GM04504 (cell line): ENCODE measurements around the gene ARHGAP29.

Experiments used
- DNase-seq: peaks from one replicate; pipeline ENCODE4 v3.0.0-alpha.2; 2012; ENCODE audit warnings: low read depth

ARHGAP29 gene, protein sequence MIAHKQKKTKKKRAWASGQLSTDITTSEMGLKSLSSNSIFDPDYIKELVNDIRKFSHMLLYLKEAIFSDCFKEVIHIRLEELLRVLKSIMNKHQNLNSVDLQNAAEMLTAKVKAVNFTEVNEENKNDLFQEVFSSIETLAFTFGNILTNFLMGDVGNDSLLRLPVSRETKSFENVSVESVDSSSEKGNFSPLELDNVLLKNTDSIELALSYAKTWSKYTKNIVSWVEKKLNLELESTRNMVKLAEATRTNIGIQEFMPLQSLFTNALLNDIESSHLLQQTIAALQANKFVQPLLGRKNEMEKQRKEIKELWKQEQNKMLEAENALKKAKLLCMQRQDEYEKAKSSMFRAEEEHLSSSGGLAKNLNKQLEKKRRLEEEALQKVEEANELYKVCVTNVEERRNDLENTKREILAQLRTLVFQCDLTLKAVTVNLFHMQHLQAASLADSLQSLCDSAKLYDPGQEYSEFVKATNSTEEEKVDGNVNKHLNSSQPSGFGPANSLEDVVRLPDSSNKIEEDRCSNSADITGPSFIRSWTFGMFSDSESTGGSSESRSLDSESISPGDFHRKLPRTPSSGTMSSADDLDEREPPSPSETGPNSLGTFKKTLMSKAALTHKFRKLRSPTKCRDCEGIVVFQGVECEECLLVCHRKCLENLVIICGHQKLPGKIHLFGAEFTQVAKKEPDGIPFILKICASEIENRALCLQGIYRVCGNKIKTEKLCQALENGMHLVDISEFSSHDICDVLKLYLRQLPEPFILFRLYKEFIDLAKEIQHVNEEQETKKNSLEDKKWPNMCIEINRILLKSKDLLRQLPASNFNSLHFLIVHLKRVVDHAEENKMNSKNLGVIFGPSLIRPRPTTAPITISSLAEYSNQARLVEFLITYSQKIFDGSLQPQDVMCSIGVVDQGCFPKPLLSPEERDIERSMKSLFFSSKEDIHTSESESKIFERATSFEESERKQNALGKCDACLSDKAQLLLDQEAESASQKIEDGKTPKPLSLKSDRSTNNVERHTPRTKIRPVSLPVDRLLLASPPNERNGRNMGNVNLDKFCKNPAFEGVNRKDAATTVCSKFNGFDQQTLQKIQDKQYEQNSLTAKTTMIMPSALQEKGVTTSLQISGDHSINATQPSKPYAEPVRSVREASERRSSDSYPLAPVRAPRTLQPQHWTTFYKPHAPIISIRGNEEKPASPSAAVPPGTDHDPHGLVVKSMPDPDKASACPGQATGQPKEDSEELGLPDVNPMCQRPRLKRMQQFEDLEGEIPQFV

DNA sequence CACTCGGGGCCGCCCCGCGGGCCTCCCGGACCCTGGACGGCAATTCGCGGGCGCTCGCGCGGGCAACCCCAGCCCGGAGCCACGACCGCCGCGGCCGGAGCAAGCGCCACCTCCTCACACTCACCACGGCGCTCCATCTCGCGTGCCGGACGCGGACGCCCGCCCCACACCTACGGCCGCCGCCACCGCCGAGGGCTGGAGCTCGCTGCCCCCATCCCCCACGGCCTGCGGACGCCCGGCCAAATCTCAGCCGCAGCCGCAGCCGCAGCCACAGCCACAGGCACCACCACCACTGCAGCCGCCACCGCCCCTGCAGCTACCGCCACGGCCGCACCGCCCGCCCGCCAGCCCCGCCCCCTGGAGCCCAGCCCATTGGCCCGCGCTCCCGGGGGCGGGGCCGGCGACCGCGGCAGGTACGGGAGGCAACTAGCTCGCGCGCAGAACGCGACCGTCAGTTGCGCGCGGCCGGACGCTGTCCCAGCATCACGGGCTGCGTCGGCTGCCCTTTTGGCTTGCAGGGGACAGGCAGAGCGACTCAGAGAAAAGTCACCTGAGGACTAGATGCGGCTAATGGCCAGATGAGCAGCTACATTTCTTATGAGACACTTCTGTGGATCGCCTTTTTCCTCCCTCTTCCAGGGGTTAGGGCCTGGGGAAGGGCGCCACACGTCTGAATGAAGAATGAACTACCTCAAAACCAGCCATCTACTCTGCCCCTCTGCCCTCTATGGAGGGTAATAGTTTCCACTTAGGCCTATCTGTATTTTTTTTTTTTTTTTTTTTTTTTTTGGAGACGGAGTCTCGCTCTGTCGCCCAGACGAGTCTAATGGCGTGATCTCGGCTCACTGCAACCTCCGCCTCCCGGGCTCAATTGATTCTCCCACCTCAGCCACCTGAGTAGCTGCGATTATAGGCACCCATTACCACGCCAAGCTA is at the start of gene ARHGAP29:
Gene ARHGAP29 (minus strand): TSS at position 294 of the 936 bp plus-strand sequence. CDS start 5,973 bp downstream, outside the sequence.
- peak; percentile 59 for DNase-seq

DNA sequence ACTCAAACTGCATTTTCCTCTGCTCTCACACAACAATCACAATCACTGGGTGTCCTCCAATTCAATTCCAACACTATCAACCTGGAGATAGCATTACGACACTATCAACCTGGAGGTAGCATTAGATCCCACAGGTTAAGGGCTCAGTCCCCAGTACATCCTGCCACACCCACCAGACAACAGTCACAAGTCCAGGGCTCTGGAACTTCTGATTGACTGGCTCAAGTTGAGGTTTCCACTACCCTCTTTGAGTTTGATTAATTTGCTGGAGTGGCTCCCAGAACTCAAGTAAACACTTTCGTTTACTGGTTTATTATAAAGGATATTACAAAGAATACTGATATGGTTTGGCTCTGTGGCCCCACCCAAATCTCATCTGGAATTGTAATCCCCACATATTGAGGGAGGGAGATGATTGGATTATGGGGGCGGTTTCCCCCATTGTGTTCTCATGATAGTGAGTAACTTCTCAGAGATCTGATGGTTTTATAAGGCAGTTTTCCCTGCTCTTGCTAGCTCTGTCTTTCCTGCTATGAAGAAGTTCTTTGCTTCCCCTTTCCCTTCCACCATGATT is 49.6 kb upstream of the ARHGAP29 start:
- DNase-seq = no peak

DNA sequence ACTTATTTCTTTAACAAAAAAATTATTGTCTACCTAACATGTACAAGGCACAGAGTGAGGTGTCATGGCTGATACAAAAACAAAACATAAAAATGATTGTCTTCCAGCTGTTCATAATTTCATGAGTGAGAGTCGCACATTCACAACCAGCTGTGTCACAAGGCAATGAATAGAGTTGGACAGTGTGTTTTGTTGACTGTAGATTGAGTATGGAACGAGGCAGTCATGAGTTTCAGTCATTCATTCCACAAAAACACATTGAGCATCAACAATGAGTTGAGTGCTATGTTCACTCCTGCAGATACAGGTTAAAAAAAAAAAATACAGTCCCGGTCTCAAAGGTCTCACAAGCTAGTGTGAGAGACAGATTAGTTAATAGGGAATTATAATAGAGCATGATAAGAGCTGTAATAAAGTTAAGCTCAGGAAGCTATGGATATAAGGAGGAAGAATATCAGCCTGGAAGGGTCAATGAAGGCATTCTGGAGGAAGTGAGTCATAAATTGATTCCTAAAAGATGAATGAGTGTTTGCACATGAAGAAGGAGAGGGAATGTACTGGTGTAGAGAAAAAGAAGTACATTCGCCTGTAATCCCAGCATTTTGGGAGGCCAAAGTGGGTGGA is 47.8 kb upstream of the ARHGAP29 start:
- DNase-seq = no peak

DNA sequence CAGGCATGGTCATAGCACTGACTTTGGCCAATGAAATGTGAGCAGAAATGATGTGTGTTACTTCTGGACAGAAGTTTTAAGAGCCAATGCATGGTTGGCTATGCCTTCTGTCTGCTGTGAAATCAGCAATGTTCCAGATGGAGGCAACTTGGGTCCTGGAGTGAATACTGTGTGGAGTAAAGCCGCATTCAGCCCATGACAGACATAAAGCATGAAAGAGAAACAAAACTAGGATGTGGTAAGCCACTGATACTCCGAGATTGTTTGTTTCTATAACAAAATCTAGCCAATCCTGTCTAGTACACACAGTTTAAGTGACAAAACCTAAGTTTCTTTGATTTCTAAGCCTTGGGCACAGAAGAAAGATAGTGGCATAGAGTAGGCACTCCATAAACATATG is 47.1 kb upstream of the ARHGAP29 start:
- DNase-seq = no peak

DNA sequence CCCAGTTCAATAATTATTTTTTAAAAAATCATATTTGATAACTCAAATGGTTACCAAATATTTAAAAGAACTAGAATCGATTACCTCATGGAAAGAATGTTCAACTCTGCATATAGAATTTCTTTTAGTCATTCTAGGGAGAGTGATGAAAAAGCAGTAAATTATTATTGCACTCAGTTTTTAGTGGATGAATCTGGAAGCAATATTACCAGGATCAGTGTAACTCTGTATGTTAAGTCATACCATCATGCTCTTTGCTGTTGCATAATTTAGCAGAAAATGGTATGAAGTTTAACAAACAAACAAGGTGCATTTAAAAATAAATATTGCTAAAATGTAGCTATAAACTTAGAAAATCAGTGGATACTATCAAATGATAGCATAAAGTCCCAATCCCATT is 46.1 kb upstream of the ARHGAP29 start:
- no peak for DNase-seq

DNA sequence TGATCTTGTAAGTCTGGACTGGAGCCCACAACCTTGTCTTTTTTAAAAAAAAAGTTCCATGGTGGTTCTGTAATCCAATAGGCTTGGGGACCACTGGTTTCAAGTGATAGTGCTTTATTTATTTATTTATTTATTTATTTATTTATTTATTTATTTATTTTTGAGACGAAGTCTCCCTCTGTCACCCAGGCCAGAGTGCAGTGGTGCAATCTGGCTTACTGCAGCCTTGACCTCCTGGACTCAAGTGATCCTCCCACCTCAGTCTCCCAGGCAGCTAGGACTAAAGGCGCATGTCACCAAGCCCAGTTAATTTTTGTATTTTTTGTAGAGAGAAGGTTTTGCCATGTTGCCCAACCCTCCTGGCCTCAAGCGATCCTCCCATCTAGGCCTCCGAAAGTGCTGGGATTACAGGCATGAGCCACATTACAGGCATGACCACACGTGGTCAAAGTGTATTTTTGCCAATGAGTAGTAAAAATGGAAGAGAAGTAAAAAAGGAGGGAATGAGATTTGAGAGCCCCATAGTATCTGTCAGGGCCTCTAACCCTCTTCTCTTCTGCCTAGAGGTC is 44.8 kb upstream of the ARHGAP29 start:
- no peak for DNase-seq

DNA sequence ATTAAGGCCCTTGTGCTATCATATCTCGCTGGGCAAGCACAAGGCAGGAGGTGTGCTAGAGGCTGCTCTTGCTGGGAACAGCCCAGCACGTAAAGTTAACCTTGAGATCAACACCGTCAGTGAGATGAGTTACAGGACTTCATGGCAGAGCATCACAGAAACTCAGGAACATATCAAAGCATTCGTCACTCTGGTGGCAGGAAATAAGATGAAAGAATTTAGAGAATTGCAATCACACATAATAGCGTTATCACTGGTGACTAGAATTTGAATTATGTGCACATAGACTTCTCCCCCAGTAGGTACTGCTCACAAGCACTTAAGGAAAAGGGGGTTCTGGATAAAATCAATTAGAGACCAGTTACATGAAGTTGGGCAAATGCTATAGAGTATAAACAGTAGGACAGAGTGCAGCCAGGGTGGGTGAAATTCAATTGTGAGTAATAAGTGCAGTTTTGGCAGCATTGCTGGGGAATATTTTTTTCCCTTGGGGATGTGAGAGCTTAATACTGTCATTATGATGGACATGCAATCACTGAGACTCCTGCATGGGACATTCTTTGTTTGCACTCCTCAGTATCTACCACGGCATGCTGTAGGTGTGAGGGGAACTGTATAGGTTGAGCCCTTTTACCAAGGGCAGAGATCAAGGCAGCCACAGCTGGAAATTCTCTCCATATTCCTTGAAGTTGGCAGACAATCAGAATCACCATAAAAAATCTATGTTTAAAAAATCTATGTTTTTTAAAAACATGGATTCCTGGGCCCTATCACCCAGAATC is 44.2 kb upstream of the ARHGAP29 start:
- DNase-seq = no peak

DNA sequence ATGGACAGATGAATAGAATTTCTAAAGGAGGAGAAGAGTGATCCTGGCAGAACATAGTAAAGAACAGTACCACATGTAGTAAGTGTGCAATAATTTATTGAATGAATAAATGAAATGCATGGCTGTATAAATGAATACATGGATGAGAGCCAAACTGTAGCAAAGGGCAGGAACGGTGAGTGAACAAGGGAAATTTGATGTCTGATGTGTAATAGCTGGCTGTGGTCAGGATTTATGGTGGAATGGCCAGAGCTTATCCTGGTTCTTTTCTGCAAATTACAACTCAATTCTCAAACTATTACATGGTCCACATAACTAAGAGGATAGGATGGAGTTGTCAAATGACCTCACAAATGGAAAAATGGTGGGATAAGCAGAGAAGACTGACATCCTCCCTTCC is 43.2 kb upstream of the ARHGAP29 start:
- DNase-seq = no peak

DNA sequence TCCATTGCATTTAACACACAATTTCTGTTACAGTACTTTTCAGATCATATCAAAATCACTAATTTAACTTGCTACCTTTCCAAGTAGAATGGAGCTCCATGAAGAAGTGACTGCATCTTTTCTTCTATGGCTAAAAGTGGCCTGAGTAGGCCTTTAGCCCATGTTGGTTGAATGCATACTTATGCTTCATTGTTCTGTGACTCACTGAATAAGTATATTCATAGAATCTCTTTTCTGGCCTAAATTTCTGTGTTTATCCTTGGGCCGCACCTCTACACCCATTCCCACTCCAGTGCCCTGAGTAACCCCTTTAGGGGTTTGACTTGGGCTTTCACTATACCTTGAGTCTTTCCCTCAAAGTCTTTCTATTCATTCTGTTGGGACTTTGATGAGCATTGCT is 42.1 kb upstream of the ARHGAP29 start:
- DNase-seq = no peak

DNA sequence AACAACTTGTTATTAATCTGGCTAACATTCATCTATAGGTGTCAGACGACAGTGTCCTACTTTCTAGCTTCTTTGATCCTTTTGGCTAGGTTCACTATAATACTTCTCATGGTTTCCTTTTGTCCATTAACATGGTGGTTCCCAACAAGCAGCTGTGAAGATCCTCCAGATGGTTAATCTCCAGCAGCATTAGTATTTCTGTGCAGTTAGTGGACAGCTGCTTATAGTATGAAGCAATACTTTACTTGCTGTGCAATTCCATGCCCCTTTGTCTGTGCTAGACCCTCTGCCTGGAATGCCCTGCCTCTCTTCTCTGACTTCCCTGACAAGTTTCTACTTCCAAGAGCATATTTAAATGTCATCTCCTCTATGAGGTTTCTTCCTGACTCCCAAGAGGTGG is 41.7 kb upstream of the ARHGAP29 start:
- no peak for DNase-seq

DNA sequence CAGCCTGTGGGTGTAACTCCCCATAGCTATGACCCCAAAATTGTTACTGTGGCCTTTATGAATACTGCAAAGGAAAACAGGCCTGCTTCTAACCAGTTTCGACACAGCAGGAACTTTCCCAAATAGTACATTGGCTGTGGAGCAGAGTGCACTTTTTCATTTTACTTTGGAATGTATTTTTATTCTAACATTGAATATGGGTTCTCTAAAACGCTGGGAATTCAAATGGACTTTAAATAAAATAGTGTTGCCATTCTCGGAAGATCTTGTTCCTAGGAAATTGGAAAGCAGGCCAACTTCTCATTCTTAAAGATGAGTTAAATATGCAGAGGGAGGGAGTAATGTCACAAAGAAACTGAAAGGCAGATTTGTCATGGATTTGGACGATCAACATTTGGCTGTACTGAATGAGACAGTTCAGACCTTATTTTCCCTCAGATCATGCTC is 39.6 kb upstream of the ARHGAP29 start:
- no peak for DNase-seq

DNA sequence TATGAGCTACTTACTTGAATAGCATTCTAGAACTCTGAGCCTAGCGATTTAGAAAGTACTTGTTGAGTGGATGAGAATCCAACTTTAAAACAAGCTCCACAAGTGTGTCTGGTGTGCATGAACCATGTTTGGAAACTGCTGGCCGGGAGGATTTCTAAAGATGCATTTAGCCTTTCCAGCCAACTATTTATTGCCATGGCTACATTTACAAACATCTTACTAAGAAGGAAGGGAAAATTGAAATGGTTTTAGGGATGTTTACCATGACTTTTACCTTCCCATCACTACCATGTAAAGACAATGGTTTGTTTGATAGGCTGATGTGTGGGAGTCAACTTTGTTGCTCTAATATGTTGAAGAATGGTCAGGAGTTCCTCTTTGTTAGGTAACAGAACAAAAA is 37.7 kb upstream of the ARHGAP29 start:
- DNase-seq = no peak

DNA sequence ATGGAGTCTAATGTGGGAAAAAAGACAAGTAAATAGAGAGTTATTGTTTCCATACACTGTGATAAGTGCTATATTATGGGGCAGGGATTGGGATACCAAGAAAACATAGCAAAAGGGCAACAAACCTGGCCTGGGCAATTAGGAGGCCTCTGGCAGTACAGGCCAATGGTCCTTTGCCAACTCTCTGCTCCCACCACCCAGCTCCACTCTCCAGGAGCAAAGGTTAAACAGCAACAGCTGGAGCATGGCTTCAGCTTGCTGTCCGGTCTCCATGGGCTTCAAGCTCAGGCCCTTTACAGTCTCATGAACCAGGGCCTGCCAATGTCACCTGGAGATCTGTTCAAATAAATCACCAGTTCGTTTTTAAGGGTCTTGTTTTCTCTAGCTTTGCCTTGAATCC is 37.2 kb upstream of the ARHGAP29 start:
- DNase-seq = no peak

DNA sequence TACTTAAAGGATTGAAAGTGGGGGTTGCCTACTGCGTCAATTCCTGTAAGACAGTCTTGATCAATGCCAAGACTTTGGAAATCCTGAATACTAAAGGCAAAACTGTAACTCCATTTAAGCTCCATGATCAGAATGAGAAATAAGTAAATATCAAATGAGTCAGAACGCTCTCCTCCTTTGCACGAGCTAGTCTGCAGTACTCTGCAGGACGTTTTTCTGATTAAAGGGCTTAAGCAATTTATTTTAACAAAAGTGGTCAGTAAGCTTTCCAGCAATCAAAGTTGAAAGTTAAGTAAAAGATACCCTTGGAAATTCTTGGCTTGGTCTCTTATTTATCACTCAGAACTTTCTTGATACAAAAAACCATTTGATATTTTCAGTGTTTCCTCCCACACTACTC is 35.7 kb upstream of the ARHGAP29 start:
- DNase-seq = no peak

DNA sequence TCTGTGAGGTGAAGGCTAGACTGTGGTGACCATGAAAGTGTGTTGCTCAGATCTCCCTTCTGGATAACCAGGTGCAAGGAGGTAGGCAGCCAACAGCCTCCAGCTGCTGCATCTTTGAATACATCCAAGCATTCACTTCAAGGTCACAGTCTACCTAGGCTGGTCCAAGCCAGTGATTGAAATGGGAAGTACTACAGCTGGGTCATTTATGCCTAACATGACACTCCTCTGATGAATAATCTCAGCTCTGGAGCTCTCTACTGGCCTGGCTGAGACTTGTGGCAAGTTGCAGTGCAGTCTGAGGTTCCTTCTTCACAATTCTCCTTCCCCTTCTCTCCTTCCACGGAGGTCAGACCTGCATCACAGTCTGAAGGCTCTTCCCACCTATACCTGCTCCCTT is 35.0 kb upstream of the ARHGAP29 start:
- DNase-seq = no peak

DNA sequence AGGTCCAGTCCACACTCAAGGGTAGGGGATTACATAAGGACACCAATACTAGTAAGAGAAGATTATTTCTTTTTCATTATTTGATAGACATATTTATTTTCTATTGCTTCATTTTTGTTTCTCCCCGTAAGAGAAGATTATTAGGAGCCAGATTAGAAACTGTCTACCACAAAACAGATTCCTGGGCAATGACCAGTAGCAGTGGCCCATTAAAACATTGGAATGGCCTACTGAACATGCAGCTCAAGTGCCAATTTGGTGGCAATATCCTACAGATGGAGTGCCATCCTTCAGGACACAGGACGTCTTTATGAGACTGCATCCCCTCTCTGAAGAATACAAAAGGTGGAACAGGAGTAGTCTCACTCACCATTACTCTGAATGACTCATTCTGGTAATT is 34.0 kb upstream of the ARHGAP29 start:
- DNase-seq = no peak

DNA sequence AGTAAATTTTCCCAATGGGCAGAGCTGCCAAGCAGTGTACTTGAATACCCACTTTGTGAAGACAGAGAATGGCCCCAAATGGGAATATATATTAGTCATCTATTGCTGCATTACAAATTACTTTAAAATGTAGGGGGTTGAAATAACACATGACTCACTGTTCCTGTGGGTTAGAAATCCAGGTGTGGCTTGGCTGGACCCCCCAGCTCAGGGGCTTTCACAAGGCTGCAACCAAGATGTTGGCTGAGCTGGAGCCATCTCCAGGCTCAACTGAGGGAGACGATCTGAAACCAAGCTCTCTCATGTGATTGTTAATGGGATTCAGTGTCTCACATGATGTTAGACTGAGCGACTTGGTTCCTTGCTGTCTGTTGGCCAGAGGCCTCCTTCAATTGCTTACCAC is 33.4 kb upstream of the ARHGAP29 start:
- DNase-seq = no peak

DNA sequence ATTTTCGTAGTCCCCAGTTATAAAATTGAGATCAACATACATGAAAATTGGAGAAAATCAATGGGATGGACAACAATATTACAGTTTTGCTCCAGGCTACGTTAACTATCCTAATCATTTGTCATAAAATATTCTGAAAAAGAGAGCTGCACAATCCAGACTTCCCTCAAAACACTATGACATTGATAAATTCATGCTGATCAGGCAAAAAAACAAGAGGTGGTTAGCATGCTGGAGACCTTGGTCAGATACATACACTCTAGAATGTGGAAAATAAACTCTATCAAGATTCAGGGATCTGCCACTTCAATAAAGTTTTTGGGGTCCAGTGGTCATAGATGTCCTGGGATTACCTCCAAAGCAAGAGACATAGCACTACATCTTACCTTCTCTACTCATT is 32.5 kb upstream of the ARHGAP29 start:
- no peak for DNase-seq

DNA sequence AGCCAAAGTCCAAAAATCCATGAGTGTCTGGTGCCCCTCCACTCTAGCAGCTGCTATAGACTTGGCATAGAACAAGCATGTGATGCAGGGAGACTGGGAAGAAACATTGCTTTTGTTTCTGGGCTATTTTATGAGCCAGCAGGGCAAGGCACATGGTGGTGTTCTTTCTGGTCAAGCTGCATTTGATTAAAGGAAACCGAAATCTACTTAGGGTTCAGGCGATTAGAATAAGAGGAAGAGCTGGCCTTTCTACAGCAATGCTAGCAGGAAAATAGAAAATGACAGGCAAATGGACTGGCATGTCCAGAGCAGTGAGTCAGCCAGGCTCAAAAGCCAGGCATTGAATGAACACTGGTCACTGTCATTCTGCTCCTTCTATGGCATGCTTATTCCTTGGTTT is 28.5 kb upstream of the ARHGAP29 start:
- no peak for DNase-seq
